ENCODE results near the gene ISG20.
A peak's percentile ranks its signal among the peaks of the same experiment; 100 is the strongest.

The ISG20 gene

DNA sequence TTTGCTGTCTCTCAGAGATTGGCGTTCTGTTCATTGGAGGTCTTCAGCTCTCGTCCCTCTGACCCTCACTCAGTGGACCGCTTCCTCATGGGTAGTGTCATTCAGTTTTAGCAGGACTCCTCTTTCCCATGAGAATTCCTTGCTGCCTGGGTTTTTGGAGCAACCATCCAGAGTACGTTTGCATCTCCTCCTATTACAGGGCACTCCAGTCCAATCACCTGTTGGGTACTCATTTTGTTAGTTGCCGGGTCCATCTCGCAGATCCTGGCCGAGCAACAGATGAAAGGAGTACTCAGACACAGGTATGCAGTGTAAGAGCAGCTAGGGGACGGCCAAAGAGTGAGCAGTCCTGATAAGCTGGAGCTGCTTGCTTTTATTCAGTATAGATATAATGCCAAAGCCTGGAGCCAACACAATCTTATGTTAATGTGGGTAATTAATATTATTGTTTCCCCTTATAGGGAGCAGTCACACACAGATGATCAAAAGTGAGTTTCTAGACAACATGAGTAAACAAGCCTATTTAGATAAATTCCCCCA, 49.6 kb downstream of the ISG20 start:
- Mint-ChIP-seq H3K36me3 (peaks cover 0 to 4% of the 10 kb centered on the region in 2 donors), H3K27me3 (peaks cover 22 to 25% of the 10 kb centered on the region in 2 donors), H3K4me1 (peaks cover 8 to 17% of the 10 kb centered on the region in 2 donors), H3K4me3 (no peak overlapping the region), H3K9me3 (peaks cover 0 to 5% of the 10 kb centered on the region in 2 donors), H3K27ac (no peak overlapping the region)
- no peak for DNase-seq
- no peak for ATAC-seq (replicated peaks)

DNA sequence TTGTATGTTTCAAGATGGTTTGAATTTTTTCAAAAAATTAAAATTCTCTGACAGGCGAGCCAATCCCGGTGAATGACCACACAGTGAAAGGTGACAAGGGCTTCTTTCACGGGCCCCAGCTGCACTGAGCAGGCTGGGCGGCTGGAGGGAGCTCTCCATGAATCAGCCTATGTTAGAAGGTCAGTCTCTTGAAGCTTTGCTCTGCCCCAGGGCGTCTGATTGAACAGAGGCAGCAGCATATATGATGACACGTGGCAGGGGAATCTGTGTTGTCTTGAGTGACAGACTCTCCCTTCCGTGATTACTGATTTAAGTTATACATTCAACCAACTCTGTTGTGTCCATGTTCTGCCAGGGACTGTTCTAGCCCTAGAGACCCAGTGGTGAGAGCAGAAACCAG, 51.5 kb downstream of the ISG20 start:
- peaks cover 0 to 5% of the 10 kb centered on the region in 2 donors for H3K9me3 Mint-ChIP-seq
- H3K27me3 Mint-ChIP-seq, result peaks cover 23 to 25% of the 10 kb centered on the region in 2 donors
- no peak overlapping the region for H3K4me3 Mint-ChIP-seq
- DNase-seq (no peak), ATAC-seq (replicated peaks) (no peak)
- H3K36me3 Mint-ChIP-seq, result peaks cover 0 to 4% of the 10 kb centered on the region in 2 donors
- peaks cover 2 to 7% of the 10 kb centered on the region in 2 donors for H3K4me1 Mint-ChIP-seq
- H3K27ac Mint-ChIP-seq, result no peak overlapping the region

DNA sequence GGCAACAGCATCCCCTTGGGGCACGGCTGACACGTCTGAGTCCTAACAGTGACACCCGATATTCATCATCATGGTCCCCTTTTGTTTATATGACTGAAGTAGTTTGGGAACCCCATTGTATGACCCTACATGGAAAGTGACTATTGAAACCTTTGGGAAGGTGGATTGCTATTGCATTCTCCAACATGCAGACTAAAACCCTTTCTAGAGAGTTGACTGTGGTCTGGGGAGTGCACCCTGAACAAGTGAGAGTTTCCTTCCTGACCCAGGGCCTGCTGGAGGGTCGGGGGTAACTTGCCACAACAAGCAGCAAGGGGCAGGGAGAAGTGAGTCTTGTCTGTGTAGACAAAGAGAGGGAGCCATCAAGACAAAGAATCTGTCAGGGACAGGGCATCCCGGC, 54.4 kb downstream of the ISG20 start:
- Mint-ChIP-seq H3K27me3 (peaks cover 18 to 23% of the 10 kb centered on the region in 2 donors), H3K4me1 (no peaks in the 10 kb centered on the region), H3K9me3 (peaks cover 0 to 5% of the 10 kb centered on the region in 2 donors), H3K4me3 (no peak overlapping the region), H3K36me3 (peaks cover 0 to 4% of the 10 kb centered on the region in 2 donors), H3K27ac (no peak overlapping the region)
- ATAC-seq (replicated peaks) (no peak), DNase-seq (no peak)

DNA sequence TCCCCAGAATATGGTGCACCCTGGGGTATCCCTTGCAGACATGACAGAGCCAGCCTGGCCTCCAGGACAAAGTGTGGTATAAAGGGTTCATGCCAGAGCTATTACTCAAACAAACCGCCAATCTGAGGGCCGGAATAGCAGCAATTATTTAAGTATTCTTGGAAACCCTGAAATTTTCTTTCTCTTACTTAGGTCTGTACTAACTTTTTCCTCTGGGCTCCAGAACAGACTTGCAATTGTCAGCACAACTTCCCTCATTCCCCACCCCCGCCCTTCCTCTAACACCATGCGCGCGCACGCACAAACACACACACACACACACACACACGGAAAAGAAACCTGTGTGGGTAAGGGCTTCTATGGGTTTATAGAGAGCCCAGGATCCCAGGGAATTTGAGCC, 56.3 kb downstream of the ISG20 start:
- ATAC-seq (replicated peaks) (no peak), DNase-seq (no peak)
- no peak overlapping the region for H3K27ac Mint-ChIP-seq
- H3K36me3 Mint-ChIP-seq, result no peaks in the 10 kb centered on the region
- no peak overlapping the region for H3K4me3 Mint-ChIP-seq
- peaks cover 12 to 20% of the 10 kb centered on the region in 2 donors for H3K27me3 Mint-ChIP-seq
- no peaks in the 10 kb centered on the region for H3K4me1 Mint-ChIP-seq
- no peaks in the 10 kb centered on the region for H3K9me3 Mint-ChIP-seq

DNA sequence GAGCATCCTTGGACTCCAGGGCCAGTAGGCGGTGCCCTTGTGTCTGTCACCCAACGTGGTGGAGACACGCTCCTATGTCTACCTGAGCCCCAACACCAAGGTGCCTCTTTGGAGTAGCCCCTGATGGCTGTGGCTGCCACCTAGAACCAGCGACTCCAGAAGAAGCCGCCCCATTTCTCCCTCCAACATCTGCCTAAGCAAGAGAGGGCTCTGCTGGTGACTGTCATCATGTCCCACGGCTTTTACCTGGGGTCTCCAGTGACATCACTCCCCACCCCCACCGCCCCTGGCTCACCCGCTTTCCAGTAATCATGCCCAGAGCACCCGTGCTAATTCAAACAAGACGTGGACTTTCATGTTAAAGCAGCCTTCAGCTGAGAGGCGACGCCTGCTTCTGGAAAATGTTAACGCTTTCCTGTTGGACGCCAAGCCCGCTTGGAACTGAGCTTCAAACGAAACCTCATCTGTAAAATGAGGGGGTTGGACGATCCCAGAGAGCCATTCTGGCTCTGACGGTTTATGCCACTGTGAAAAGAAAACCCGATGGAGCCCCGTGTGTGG, 57.0 kb downstream of the ISG20 start:
- Mint-ChIP-seq H3K4me1 (no peaks in the 10 kb centered on the region), H3K36me3 (no peaks in the 10 kb centered on the region)

DNA sequence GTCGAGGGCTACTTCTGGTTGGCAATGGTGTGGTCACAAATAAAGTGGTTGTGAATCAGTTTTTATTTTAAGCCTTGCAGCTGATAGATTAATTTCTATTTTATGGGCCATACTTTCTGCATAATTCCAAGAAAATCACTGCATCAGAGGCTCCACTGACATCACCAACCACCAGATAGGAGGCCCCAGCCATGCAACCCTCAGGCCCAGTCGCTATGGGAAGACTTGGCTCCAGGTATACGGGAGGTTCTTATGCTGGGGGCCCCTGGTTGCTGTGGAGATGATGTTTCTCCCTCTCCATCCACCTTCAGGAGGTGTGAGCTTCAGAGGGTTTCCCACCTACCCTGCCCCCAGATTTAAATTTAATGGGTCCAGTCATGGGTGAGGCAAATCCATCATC, 57.4 kb downstream of the ISG20 start:
- peaks cover 5 to 16% of the 10 kb centered on the region in 2 donors for H3K27me3 Mint-ChIP-seq
- H3K9me3 Mint-ChIP-seq, result no peaks in the 10 kb centered on the region
- no peak overlapping the region for H3K27ac Mint-ChIP-seq
- H3K36me3 Mint-ChIP-seq, result no peaks in the 10 kb centered on the region
- H3K4me3 Mint-ChIP-seq, result no peak overlapping the region
- ATAC-seq (replicated peaks) (no peak), DNase-seq (no peak)
- no peaks in the 10 kb centered on the region for H3K4me1 Mint-ChIP-seq

More for the DNA sequence above, 57.0 kb downstream of the ISG20 start:
- H3K27me3 Mint-ChIP-seq, result peaks cover 8 to 17% of the 10 kb centered on the region in 2 donors
- H3K9me3 Mint-ChIP-seq, result no peaks in the 10 kb centered on the region
- H3K4me3 Mint-ChIP-seq, result no peak overlapping the region
- DNase-seq (no peak), ATAC-seq (replicated peaks) (no peak)
- no peak overlapping the region for H3K27ac Mint-ChIP-seq

DNA sequence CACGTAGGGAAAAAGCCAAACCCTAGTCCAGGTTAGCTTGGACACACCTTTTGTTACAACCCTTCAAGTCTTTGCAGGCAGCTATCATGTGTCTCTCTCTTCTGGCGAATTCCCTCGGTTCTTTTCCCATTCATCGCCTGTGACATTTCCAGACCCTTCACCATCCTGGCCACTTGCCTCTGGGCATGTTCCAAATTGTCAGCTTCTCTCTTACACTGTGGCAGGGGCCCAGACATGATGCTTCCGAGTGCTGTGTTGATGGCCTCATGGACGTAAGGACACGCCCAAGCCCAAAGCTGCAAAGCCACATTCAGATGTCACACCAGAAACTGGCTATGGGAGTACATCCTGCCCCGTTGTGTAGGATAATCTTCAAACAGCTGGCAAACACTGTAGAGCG, 58.5 kb downstream of the ISG20 start:
- Mint-ChIP-seq H3K36me3 (no peaks in the 10 kb centered on the region), H3K27me3 (peaks cover 5 to 16% of the 10 kb centered on the region in 2 donors), H3K4me3 (no peak overlapping the region), H3K27ac (no peak overlapping the region), H3K9me3 (no peaks in the 10 kb centered on the region), H3K4me1 (no peaks in the 10 kb centered on the region)
- no peak for ATAC-seq (replicated peaks)
- DNase-seq, result no peak

DNA sequence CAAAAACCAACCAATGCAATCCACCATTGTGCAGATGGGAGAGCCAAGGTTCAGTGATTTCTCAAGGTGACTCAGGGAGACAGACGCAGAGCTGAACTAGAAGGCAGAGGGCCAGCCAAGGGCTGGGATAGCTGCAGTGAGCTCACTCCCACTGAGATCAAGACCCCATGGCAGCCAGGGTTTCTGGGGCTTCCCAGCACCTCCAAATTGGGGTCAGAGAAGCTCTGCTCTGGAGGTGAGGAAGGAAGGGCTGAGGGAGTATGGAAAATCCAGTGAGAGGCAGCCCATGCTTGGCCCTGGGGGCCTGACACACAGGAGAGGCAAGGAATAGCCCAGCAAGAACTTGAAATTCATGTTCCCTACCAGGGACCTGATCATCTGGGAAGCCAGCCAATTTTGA, 61.0 kb downstream of the ISG20 start:
- ATAC-seq (replicated peaks), result no peak
- peaks cover 1 to 4% of the 10 kb centered on the region in 2 donors for H3K4me1 Mint-ChIP-seq
- peak overlapping the region; percentile 47 for H3K27ac Mint-ChIP-seq
- peaks cover 0 to 12% of the 10 kb centered on the region in 2 donors for H3K27me3 Mint-ChIP-seq
- H3K4me3 Mint-ChIP-seq, result no peak overlapping the region
- no peaks in the 10 kb centered on the region for H3K36me3 Mint-ChIP-seq
- DNase-seq, result no peak
- H3K9me3 Mint-ChIP-seq, result no peaks in the 10 kb centered on the region

DNA sequence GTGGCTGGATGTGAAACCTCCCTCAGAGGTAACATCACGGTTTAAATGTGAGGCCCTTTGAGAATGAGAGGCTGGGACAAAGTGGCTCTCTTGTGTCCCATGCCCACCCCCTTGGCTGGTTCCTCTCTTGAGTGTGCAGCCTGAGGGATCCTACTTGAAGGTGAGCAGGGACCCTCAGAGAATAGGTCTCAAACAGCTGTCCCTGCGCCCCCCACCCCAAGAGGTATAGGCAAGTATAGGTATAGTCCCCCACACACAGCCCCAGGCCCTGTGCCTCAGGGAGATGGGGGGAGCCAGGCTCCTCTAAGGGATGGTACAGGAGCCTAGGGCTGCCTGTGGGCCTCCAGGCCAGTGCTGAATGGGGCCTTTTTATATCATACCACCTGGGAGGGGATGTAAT, 61.9 kb downstream of the ISG20 start:
- Mint-ChIP-seq H3K27me3 (peaks cover 4 to 13% of the 10 kb centered on the region in 2 donors), H3K36me3 (no peaks in the 10 kb centered on the region), H3K27ac (no peak overlapping the region), H3K4me1 (peaks cover 4 to 12% of the 10 kb centered on the region in 2 donors), H3K9me3 (no peaks in the 10 kb centered on the region), H3K4me3 (no peak overlapping the region)
- DNase-seq (no peak), ATAC-seq (replicated peaks) (no peak)

DNA sequence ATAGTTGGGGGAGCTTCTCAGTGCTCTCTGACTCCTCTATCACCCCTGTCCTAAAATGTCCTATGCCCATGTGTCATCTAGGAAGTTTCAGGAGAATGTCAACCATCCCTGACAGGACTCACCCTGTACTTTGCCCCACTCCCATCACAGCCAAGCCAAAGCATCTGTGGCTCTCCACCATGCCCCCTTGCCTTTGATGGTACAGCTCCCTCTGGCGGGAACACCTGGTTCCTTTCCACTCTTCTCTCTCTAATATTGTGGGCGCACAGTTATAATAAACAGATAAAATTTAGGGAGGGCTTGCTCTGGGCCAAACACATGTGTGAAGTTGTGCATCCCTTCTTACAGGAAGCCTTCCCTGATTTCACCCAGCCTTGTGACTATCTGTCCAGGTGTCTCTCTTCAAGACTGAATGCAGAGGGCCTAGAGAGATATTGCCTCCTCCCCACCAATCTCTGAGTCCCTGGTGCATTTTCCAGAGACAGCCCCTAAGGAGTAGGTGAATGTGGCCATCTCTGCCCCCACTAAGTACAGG, 62.8 kb downstream of the ISG20 start:
- no peak overlapping the region for H3K27ac Mint-ChIP-seq
- peak in 1 of 2 donors; percentile 36 for ATAC-seq (replicated peaks)
- H3K9me3 Mint-ChIP-seq, result no peaks in the 10 kb centered on the region
- H3K4me1 Mint-ChIP-seq, result peaks cover 9 to 19% of the 10 kb centered on the region in 2 donors
- DNase-seq, result no peak
- H3K4me3 Mint-ChIP-seq, result no peak overlapping the region
- H3K27me3 Mint-ChIP-seq, result peaks cover 12 to 20% of the 10 kb centered on the region in 2 donors
- no peaks in the 10 kb centered on the region for H3K36me3 Mint-ChIP-seq

DNA sequence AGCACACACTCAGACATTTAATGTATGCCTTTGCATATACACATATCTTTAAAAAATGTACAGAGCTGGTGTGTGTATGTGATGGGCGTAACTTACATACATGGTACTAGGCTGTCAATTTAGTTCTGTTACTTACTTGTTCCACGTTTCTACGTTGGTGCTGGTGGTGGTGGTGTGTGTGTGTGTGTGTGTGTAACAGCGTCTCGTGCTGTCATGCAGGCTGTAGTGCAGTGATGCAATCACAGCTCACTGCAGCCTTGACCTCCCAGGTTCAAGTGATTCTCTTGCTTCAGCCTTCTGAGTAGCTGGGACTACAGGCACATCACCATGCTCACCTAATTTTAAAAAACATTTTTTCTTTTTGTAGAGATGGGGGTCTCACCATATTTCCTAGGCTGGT, 64.2 kb downstream of the ISG20 start:
- peaks cover 12 to 23% of the 10 kb centered on the region in 2 donors for H3K27me3 Mint-ChIP-seq
- DNase-seq, result no peak
- H3K27ac Mint-ChIP-seq, result no peak overlapping the region
- no peak overlapping the region for H3K4me3 Mint-ChIP-seq
- ATAC-seq (replicated peaks), result no peak
- peaks cover 9 to 19% of the 10 kb centered on the region in 2 donors for H3K4me1 Mint-ChIP-seq
- H3K9me3 Mint-ChIP-seq, result no peaks in the 10 kb centered on the region
- H3K36me3 Mint-ChIP-seq, result peaks cover 0 to 2% of the 10 kb centered on the region in 2 donors

DNA sequence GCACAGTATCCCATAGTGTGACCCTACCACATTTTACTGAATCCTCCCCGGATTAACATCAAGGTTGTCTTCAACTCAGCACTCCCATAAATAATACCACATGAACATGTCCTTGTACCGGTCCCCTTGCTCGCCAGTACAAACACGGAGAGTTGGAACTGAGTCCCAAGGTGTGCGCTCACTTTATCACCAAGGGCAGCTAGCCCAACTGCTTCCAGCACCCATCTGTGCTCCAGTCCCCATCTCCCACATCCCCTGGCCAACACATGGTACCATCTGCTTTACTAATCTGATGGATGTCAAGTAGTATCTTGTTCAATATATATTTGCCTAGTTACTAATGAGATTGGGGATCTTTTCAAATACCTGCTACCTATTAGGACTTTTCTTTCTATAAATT, 64.7 kb downstream of the ISG20 start:
- Mint-ChIP-seq H3K4me1 (peaks cover 9 to 19% of the 10 kb centered on the region in 2 donors), H3K9me3 (no peaks in the 10 kb centered on the region), H3K27me3 (peaks cover 12 to 22% of the 10 kb centered on the region in 2 donors), H3K4me3 (no peak overlapping the region), H3K36me3 (peaks cover 0 to 2% of the 10 kb centered on the region in 2 donors), H3K27ac (no peak overlapping the region)
- no peak for DNase-seq
- no peak for ATAC-seq (replicated peaks)

DNA sequence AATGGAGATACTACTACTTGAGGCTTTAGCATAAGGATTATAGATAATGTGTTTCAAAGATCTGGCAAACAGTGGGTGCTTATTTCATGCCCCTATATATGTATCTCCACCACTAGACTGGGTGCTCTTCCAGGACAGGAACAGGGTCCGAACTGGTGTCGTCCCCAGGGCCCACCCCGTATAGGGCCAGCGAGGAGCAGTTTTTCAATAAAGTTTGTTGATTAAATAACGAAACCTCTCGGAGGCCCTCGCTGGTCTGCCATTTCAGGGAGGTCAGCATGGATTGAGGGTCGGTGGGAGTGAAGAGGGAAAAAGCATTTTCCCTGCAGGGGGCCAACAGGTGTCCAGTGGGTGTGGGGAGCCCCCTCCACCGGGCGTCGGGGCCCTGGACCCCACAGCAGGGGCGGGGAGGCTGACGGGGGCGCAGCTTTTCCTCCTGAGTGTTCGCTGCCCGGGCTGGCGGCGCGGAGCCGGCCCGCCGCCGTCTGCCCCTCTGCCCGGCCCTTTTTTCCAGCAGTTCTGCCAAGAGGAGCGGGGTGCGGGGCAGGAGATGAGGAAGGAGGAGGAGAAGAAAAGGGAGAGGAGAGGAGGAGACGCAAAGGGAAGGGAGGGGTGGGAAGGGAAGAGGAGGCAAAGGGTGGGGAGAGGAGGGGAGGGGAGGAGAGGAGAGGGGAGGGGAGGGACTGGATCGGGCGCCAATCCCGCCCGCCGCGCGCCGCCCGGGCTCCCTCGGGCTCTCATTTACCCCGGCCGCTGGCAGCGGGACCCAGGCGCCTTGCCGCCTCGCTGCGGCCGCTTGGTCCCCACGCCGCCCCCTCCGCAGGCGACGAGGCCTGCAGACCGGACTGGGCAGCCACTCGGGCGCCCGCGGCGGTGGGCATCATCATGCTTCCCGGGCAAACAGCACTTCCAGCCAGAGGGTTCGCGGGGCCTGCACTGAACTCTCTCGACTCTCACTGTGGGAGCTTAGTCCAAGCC, 66.3 kb downstream of the ISG20 start:
- Mint-ChIP-seq H3K27me3 (peaks cover 12 to 20% of the 10 kb centered on the region in 2 donors), H3K4me1 (peaks cover 10 to 19% of the 10 kb centered on the region in 2 donors), H3K27ac (peak overlapping the region; percentile 87), H3K4me3 (peak overlapping the region; percentile 78 to 86), H3K9me3 (no peaks in the 10 kb centered on the region), H3K36me3 (peaks cover 0 to 2% of the 10 kb centered on the region in 2 donors)
- DNase-seq, result no peak
- ATAC-seq (replicated peaks), result peak; percentile 51 to 52

DNA sequence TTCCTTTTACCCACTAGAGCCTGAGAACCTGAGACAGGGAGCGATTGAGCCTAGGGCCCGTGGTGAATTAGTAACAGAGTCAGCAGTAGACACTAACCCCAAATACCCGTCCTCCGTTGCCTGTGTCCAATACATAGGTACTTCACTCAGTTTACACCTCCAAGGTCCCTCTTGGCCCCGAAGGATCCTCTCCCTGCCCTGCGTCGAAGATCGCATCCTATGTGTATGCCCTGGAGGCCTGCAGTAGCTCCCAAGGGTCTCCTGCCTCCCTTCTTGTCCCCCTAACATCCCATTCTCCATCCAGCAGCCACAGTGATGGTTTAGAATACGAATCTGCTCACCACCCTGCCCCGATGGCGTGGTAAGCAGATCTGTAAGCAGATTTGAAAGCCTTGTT, 67.0 kb downstream of the ISG20 start:
- peak overlapping the region; percentile 20 for H3K27ac Mint-ChIP-seq
- DNase-seq, result no peak
- ATAC-seq (replicated peaks), result peak in 1 of 2 donors; percentile 42
- H3K27me3 Mint-ChIP-seq, result peaks cover 12 to 20% of the 10 kb centered on the region in 2 donors
- no peaks in the 10 kb centered on the region for H3K9me3 Mint-ChIP-seq
- H3K36me3 Mint-ChIP-seq, result peaks cover 0 to 2% of the 10 kb centered on the region in 2 donors
- H3K4me1 Mint-ChIP-seq, result peaks cover 10 to 19% of the 10 kb centered on the region in 2 donors
- peak overlapping the region; percentile 55 to 86 for H3K4me3 Mint-ChIP-seq
